ENCODE data around the gene CACHD1. TPM values are rescaled to one million over a fixed set of nuclear protein-coding genes. Genes with fewer than 3 reads are reported as not detected.

Gene CACHD1
- total and polyA plus RNA-seq, 2 of the 4 experiments (the other 2 are of a cell fraction), result 2.9 to 5.9 TPM

GRCh38 chr1:64523413-64524337 is 53.7 kb downstream of the CACHD1 start:
- Histone ChIP-seq H2BK5ac (ENCODE audit: low read depth, low read length, poor library complexity, severe bottlenecking) (no peak overlapping the region), H3K27ac (ENCODE audit: insufficient read depth, low read length) (no peak overlapping the region), H2BK15ac (ENCODE audit: low read depth, low read length) (no peak overlapping the region), H3K9me3 (ENCODE audit: control insufficient read depth, insufficient read depth, low read length) (no peaks in the 10 kb centered on the region), H3K36me3 (ENCODE audit: control insufficient read depth, insufficient read depth, low read length) (no peaks in the 10 kb centered on the region), H3K4ac (ENCODE audit: low read depth, low read length) (no peak overlapping the region), H2AFZ (replicated peaks; ENCODE audit: low read length, poor library complexity) (no peak overlapping the region), H3K4me3 (ENCODE audit: insufficient read depth, low read depth, low read length) (no peak overlapping the region), H4K8ac (ENCODE audit: low read depth in 2 of 2, low read length in 2 of 2) (no peak overlapping the region), H3K14ac (replicated peaks; ENCODE audit: low read depth, low read length) (no peak overlapping the region), H3K27me3 (ENCODE audit: control insufficient read depth, insufficient read depth, low read length) (no peaks in the 10 kb centered on the region), H2BK120ac (ENCODE audit: low read depth, low read length) (no peak overlapping the region), H3K23ac (ENCODE audit: low read depth, low read length) (no peak overlapping the region), H2BK20ac (ENCODE audit: low read depth, low read length) (no peak overlapping the region; the same call in 1 of the 2 replicates), H3K9ac (ENCODE audit: low read depth, low read length) (no peak overlapping the region), H3K4me2 (ENCODE audit: low read depth, low read length) (no peak overlapping the region), H3K4me1 (ENCODE audit: control insufficient read depth, insufficient read depth, low read length) (peaks cover 7% of the 10 kb centered on the region), H4K5ac (ENCODE audit: low read depth, low read length) (no peak overlapping the region), H4K20me1 (ENCODE audit: insufficient read depth, low read length) (no peaks in the 10 kb centered on the region), H3K56ac (ENCODE audit: extremely low read depth, insufficient read depth, low read length) (no peak overlapping the region), H4K91ac (ENCODE audit: insufficient read depth, low read depth, low read length) (no peak overlapping the region), H2AK5ac (ENCODE audit: low read depth, low read length) (no peak overlapping the region), H3K9me1 (ENCODE audit: insufficient read depth, low read length) (peaks cover 3% of the 10 kb centered on the region; the same call in 1 of the 2 replicates), H3K79me1 (ENCODE audit: low read depth in 1 of 2, low read length in 2 of 2) (peaks cover 0 to 2% of the 10 kb centered on the region in 2 experiments; a peak in 1 of 4 replicates), H2AK9ac (replicated peaks; ENCODE audit: low read depth, low read length, poor library complexity) (no peak overlapping the region), H3K18ac (ENCODE audit: low read depth, low read length) (no peak overlapping the region)
- no peak for ATAC-seq (ENCODE audit: low read depth)
- ChIA-PET CTCF (interaction anchor here (0.6 kb wide), 1 partner anchor 112 kb away, joined by 3 read pairs; no protein-coding TSS in a partner anchor), POLR2A (ENCODE audit: unreplicated experiment) (no interaction called here)
- intact Hi-C loops (cut with micrococcal nuclease), result no loop called here
- 60% methylated on average over 1 of the region's 5 CpGs; no CpG with 5 or more reads in 1 of the 2 experiments for WGBS, 2 experiments (ENCODE audit: extremely low coverage in 2 of 2, insufficient read length in 1 of 2)
- dilution Hi-C loops (cut with HindIII; ENCODE audit: low sequenced_read_pairs, unreplicated experiment), result no loop called here
- no peak for DNase-seq
- BruUV-seq (replicated peaks), result no TSS peak
- in situ Hi-C loops (cut with MboI; ENCODE audit: low sequenced_read_pairs), result no loop called here
- TF ChIP-seq CHD1 (IDR thresholded peaks at IDR 0.05; ENCODE audit: low read depth, low read length) (no peak), NFE2L2 (IDR thresholded peaks at IDR 0.05; ENCODE audit: low read depth, low read length) (no peak), MAFK (IDR thresholded peaks at IDR 0.05; ENCODE audit: low read depth, low read length) (no peak), RAD21 (IDR thresholded peaks at IDR 0.05; ENCODE audit: low read length) (no peak), USF2 (IDR thresholded peaks at IDR 0.05; ENCODE audit: low read depth, low read length) (no peak), SMC3 (IDR thresholded peaks at IDR 0.05; ENCODE audit: low read depth, low read length) (no peak), CEBPB (IDR thresholded peaks at IDR 0.05; ENCODE audit: low read depth, low read length) (no peak), FOS (IDR thresholded peaks at IDR 0.05; ENCODE audit: low read depth, low read length) (no peak), MAZ (IDR thresholded peaks at IDR 0.05; ENCODE audit: borderline replicate concordance, low read depth, low read length) (no peak), BHLHE40 (IDR thresholded peaks at IDR 0.05; ENCODE audit: low read depth, low read length) (no peak), RFX5 (IDR thresholded peaks at IDR 0.05; ENCODE audit: low read depth, low read length) (no peak), RCOR1 (IDR thresholded peaks at IDR 0.05; ENCODE audit: insufficient replicate concordance, low read length) (no peak), POLR2A (IDR thresholded peaks at IDR 0.05; ENCODE audit: low read depth, low read length) (no peak), ELK1 (IDR thresholded peaks at IDR 0.05; ENCODE audit: borderline replicate concordance, low read depth, low read length) (no peak)
- TF ChIP-seq, protein P1, sequence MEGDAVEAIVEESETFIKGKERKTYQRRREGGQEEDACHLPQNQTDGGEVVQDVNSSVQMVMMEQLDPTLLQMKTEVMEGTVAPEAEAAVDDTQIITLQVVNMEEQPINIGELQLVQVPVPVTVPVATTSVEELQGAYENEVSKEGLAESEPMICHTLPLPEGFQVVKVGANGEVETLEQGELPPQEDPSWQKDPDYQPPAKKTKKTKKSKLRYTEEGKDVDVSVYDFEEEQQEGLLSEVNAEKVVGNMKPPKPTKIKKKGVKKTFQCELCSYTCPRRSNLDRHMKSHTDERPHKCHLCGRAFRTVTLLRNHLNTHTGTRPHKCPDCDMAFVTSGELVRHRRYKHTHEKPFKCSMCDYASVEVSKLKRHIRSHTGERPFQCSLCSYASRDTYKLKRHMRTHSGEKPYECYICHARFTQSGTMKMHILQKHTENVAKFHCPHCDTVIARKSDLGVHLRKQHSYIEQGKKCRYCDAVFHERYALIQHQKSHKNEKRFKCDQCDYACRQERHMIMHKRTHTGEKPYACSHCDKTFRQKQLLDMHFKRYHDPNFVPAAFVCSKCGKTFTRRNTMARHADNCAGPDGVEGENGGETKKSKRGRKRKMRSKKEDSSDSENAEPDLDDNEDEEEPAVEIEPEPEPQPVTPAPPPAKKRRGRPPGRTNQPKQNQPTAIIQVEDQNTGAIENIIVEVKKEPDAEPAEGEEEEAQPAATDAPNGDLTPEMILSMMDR (conservative IDR thresholded peaks at IDR 0.05; ENCODE audit: low read depth, low read length), result no peak
